NCI-H1694 treated with DMSO at 0.1 percent for 48 hours (cell line): Measurements from ENCODE around the gene CACNB3.

Source experiments
- DNase-seq: peaks from one replicate; lab custom pipeline; 2025; lab: John Stamatoyannopoulos, UW

The CACNB3 gene

DNA sequence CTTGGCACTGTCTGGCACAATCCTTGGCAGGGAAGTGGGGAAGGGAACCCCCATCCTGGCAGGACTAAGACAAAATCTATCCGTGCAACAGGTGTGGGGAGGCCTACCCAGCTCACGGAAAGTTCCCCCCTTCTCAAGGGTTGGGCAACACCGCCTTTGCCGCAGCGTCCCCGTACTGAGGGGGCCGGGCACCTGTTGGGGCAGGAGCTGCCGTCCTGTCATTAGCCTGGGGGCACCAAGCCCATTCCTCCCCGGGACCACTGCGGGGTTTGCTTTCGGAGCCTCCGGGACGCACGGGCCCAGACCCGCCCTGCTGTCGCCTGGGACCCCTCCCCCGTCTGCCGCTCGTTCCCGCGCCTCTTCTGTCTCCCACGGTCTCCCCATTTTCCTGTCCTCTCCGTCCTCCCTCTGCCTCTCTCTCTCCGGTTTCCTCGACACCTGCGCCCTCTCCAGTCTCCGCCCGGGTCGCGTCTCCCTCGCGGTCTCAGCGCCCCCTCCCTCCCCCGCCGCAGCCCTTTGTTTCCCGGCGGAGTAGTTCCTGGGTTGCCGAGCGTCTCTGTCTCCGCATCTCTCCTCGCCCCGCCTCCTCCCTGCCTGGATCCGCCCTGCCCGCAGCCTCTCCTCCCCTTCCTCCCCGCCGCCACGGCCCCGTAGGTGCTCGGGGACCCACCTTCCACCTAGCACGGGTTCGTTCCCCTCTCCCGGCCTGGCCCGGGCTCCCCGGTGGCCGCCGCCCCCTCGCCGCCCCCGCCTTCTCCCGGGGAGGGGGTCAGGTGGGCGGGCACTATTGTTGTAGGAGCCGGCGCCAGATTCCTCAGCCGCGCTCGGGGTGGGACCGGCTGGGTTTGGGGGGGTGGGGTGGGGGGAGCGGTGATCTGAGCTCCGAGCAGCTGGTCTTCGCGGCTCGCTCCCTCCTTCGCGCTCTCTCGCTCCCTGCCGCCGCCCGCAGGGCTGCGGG, at the start of gene CACNB3:
Gene CACNB3, plus strand, starts transcription at position 624 of the 958 bp plus-strand sequence. CDS start 434 bp downstream, outside the sequence.
- DNase-seq, result peak; percentile 46

DNA sequence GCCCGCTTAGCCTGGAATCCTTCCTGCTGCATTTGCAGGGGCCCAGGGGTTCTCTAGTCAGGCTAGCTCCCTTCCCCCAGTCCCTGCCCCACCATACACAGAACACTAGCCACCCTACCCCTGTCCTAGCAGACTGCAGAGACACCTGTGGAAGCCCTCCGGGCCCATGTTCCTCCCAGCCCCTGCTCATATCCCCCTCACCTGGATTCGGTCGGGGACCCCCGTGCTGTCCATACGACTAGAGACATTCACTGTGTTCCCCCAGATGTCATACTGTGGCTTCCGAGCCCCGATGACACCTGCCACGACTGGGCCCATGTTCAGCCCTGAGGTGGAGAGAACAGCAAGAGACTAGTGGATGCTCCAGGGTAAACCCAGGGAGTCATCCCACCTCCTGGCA, 49.6 kb upstream of the CACNB3 start:
- DNase-seq, result no peak

DNA sequence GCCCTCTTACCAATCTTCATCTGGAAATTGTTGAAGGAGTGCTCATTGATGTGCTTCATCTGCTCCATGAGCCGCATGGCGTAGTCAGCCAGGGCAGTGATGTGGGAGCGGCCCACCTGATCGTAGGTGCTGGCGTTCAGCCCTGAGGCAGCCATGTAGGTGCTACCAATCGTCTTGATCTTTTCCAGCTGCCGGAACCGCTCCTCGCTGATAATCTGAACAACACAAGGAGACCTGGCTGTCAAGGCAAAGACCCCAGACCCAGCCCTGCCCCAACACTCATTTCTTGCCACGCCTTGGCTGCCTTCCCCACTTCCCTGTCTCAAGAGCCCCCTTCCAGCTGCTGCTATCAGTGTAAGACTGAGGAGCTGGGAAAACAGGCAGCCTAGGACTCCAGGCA, 47.5 kb upstream of the CACNB3 start:
- DNase-seq, result no peak

DNA sequence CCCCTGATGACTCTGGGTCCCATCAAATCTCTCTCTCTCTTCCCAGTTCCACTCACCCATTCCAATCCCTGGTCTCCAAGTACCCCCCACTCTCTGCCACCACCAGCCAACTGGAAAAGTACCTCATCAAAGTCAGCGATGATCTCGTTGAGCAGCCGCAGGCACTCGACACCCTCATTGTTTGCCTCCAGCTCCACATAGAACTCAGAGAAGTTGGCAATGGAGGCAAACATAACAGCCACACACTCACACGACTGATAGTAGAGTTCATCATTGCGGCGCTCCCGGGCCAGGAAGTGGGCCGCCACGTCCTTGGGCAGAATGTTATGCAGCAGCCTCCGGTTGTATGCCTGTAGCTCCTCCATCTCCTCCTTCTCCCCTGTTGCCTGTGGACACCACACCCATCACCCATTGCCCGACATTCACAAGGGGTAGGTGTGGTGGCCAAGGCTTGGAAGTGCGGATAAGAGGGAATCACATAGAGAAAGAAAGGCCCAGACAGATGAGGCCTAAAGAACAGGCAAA, 46.6 kb upstream of the CACNB3 start:
- DNase-seq, result no peak

DNA sequence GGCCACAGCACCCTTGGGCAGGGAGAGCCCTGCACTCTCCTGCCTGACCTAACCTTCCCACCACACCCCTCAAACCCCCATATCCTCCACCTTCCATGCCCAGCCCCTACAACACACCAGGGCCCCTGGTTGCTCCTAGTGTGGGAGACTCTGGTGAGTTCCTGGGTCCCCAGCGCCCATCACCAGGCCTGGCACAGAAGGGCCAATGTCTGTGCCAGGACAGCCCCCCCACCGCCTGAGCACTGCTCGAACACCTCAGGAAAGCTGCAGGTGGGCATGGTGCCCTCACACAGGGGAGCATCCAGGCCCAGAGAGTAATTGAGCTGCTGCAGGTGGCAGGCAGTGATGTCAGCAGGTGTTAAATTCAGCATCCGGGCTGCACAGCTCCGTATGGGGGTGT, 44.6 kb upstream of the CACNB3 start:
- DNase-seq, result no peak

DNA sequence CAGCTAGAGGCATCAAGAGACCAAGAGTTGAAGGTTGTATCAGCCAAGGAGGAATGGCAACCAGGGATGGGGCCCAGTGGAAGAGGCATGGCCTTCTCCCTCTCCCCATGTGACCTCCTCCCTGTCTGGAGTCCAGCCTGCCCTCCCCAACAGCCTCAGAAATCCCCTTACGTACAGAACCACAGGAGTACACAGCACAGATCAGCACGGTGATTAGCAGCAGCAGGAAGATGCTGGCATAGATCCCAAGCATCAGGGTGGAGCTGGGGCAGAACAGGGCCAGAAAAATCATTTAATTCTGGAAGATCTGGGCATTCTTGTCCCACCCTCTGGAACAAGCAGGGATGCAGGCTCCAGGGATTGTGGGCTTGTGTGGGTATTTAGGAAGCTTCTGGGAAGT, 43.8 kb upstream of the CACNB3 start:
- no peak for DNase-seq

DNA sequence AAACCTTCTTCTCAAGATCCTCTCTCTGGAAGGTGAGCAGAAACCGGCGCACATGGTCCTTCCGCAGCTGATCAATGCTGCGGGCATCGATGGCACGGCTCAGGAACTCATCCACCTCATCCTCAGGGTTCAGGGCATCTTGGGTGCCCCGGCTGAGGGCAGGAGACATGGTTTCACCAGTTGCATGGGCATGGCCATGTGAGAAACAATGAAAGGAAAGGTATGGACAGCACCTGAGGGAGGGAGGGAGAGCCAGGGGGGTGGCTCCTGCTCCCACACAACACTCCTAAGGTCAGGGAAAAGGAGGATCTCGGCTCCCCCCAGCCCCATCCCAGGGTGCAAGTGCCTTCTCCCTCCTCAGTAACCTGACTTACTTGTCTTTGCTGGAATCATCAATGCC, 43.0 kb upstream of the CACNB3 start:
- DNase-seq, result no peak

DNA sequence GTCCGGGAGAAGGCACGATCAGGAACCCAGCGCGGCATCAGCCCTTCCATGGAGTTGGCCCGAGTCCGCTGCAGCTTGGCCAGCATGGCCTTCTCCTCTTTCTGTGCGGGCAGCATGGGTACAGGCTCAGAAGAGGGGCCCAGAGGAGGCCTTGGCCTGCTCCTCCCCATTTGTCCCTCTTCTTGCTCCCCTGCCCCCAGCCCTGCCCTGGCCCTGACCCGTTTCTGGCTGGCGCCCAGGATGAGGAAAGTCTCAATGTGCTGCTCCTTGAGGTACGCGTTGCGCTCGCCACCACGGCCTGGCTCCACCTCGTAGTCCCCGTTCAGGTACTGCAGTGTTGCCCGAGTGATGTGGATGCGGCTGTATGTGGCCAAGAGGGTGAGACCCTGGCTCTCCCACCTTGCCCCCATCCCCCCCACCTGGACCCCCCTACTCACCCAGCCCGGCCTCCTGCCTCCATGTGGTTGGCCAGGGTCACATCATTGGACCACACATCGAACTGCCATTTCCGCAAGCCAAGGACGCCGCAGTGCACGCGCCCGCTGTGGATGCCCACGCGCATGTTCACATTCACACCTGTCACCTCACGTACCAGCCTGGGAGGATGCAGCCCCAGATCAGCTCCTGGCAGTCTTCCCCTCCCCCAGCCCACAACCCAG, 42.2 kb upstream of the CACNB3 start:
- DNase-seq, result no peak

DNA sequence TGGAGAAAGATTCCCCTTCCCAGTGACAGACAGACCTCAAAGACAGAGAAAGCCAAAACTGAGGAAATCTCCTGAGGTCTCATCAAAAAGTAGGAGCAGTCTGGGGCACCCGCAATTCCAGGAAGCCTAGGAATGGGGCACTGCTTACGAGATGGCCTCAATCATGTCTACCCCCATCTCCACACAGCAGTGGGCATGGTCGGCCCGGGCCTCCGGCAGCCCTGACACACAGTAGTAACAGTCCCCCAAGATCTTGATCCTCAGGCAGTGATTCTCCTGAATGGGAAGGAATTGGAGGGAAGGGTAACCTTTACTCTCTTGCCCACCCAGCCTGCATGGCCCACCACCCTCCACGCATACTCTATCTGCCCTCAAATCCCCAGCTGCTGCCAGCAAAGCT, 41.3 kb upstream of the CACNB3 start:
- DNase-seq, result no peak

DNA sequence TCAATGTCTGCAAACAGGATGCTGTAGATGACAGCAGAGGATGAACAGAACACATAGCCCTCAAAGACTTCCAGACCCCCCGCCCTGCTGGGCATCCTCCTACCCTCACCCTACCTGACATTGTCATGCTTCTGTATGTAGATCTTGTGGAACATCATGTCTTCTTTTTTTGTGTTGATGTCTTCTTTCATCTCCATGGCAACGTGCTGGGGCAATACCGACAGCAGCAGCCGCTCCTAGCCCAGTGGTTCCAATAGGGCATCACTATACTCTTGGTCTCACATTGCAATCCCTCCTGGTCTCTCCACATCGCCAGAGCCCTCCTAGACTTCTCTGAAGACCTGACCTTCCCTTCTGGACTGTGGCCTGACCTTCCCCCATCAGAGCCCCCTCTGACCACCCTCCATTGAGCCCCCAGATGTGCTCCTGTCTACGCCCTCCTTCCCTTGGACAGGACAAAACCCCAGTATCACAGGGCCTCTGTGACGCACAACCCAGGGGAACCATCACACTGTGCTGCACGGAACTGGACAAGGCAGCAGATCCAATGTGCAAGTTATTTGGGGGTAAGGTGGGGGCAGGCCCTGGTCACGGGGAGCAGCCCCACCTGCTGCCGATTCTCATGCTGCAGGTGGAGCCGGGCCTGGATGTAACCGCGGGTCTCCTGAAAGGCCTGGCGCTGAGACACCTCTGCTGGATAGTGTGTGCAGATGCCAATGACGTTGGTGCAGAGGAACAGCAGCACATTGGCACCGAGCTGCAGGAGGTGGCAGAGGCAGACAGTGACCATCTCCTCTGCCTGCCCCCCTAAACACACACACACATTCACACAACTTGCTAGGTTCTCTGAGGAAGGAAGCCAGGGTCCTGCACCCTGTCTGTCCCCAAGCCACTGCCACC, 40.5 kb upstream of the CACNB3 start:
- no peak for DNase-seq

DNA sequence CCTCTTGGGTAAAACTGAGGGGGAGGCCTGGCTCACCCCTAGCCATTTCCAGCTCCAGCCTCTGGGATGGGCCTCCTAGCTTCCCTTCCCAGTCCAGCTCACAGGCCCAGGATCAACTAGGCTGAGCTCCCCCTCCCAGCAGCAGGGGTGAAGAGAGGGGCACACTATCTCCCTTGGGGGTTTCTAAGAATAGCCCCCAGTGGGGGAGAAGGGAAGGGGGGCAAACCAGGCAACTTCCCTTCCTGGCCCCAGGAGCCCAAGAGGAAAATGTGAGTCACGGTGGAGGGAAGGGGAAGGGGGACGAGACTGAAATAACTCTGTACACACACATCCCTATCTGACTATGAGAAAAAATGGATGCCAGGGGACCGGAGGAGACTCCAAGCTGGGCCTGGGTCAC, 38.4 kb upstream of the CACNB3 start:
- no peak for DNase-seq

DNA sequence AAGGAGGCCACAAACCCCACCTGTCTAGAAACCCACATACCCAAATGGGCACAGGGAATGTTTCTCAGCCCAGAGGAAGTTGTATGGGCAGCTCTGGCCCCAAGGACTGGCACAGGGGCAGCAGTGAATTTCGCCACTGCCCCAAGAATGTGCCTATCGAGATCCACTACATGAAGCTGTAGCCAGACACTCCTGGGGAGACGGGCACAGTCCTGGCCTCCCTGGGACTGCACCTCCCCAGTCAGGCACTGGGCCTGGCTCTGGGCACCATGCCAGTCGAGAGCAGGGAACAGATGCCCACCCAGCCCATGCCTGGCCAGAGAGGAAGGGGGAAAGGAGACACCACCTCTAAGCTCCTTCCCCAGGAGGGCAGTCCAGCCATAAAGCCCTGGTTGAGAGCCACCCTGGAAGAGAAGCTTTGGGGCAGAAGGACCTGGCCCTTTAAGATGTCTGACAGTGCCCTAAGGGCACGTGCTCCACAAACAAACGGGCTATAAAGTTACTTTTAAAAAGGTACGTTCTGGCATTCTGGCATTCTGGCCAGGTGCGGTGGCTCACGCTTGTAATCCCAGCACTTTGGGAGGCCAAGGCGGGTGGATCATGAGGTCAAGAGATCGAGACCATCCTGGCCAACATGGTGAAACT, 37.8 kb upstream of the CACNB3 start:
- DNase-seq, result no peak

DNA sequence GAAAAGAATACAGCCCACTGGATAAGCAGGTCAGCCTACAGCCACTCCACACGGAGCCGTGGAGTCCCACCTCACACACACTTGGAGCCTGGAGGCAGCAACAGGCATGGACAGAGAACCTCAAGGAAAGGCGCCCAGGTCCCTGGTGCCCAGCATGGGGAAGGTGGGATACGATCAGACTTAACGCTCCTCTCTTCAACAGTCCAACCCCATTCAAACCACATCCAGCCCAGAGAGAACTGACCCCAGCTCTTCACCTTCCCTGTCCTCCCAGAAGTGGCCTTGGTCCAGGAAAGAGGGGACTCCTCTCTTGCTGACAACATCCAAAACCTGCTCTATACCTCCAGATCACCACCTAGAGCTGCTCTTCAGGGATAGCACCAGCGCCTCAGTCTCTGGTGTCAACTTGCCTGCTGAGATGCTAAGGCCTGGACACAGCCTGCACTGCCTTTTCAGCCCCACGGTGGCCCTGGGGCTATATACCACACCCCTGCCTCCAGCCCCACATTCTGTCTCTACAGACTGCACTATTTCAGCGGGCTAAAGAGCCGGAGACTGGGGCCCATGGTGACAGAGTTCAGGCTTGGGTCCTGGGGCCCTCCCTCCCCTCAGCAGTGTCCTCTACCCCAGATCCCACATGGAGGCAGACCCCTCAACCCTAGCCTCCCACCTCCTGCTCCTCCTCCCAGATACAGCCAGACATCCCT, 36.4 kb upstream of the CACNB3 start:
- no peak for DNase-seq

DNA sequence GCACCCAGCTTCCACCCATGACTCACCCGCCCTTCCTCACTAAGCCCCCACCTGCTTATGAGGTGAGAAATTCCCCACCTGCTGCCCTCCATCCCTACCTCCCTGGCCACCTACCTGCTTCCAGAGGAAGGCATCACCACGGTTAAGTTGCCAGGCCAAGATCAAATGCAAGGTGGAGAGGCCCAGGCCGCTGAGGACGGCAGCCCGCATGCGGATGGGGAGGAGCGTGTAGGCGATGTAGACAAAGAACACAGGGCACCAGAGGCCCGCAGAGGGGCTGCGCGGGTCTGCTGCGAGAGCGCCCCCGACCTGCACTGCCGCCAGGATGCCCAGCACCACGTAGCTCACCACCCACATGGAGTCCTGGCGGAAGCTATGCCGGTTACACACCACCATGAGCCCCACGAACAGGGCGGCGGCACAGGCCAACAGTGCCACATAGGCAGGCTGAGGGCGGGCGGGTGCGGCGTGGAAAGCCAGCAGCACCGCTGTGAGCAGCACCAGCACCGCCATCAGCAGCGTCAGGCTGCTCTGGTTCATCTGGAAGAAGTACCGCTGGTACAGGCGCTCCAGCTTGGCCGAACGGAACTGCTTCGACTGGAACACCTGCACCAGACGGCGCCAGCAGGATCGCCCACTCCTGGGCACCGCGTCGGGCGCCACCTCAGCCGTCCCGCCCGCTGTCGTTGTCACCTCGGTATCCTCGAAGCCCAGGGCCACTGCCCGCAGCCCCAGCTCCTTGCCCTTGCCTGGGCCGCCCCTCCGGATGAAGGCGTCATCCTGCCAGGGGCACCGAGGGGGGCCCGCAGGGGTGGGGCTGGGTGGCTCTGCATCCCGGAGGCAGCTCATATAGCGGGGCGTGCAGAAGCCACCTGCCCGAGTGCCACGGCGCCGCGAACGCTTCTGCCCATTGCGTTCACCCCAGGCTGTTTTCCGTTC, 35.6 kb upstream of the CACNB3 start:
- no peak for DNase-seq

DNA sequence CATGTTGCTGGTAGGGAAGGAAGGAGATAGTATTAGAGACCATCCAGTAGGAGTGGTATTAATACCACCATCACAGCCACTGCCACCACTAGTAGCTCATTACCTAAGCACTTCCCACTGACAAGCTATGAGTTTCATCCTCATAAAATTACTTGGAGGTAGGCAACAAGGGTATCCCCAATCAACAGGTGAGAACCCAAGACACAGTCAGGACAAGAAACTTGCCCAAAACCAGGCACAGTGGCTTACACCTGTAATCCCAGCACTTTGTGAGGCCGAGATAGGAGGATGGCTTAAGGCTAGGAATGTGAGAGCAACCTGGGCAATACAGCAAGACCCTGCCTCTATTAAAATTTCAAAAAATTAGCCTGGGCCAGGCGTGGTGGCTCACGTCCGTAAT, 34.9 kb upstream of the CACNB3 start:
- DNase-seq, result no peak

DNA sequence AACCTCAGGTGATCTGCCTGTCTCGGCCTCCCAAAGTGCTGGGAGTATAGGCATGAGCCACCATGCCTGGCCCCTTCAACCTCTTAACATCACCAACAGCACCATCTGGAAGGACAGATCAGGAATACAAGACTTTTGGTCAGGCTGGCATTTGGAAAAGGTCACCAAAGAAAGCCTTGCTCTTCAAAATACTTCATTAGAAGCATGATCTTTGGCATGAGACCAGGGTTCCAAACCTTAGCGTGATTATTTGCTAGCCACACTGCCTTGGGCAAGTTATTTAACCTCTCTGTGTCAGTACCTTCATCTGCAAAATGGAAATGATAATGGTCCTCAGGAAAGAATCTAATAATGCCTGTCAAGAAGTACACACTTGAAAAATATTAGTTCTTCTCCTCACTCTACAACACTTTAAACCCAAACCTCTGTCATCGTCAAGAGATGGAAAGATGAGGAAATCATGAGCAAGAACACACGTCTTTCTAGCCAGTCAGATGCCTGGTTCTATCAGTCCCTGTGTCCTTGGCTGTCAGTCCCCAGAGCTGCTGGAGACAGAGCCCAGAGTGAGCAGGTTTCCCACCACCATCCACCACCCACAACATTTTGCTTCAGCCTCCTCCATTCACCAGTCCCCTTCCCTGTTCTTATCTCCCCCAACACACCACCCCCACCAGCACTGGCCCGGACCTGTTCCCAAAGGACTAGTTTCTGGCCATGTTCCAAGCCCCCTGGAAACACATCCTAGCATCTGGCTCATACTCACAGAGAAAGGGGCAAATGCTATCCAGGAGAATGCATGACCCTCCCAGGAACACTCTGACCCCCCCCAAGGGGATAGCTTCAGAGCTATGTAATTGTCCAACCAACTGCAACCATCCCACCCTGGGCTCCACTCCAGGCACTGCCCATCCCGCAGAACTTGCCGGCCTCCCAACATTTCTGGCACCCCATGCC, 31.4 kb upstream of the CACNB3 start:
- DNase-seq, result no peak

DNA sequence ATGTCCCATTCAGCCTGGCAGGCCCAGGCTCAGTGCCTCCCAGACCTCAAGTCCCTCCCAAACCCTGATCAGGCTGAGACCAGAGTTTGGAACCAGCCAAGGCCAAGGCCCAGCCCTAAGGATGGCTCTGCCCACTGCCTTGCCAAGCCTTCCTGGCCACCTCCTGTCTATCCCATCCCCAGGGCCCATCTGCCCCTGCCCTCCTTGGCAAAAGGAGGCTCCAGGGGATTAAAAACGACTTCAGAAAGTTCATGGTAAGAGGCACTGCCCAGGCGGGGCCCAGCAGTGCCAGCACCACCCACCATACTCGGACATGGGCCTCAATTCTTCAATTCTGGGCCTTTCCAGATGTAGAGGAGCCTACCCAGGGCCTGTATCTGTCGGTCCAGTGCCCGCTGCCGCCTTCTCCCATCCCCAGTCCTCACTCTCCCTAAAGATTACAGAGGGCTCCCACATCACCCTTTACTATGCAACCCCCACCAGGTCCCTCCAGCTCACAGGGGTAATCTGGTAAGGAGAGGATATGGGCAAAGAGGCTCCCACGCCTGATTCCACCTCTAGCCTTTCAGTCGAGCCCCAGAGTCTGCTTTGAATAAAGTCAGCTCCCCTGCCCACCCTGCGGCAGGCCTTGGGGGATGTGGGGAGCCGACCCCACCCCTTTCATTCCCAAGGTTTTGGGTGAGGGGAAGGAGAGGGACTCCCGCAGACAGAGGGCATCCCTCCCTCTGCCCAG, 30.3 kb upstream of the CACNB3 start:
- no peak for DNase-seq

DNA sequence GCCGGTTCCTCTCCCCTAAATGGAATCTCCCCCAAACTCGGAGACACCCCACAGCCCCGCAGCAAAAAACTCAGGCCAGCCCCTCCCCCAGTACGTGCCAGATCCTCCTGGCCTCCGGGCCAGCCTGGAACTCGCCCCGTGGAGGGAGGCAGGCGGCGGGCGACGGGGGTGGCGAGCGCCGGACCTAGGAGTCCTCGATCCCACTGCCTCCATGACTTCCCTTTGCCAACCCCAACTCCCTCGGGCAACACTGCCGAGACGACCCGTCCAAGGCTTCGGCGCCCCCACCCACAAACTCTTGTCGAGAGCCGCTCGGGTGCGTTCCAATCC, 29.8 kb upstream of the CACNB3 start:
- no peak for DNase-seq
